Measurements from ENCODE around the gene MORN5.

- TF ChIP-seq, protein P1, sequence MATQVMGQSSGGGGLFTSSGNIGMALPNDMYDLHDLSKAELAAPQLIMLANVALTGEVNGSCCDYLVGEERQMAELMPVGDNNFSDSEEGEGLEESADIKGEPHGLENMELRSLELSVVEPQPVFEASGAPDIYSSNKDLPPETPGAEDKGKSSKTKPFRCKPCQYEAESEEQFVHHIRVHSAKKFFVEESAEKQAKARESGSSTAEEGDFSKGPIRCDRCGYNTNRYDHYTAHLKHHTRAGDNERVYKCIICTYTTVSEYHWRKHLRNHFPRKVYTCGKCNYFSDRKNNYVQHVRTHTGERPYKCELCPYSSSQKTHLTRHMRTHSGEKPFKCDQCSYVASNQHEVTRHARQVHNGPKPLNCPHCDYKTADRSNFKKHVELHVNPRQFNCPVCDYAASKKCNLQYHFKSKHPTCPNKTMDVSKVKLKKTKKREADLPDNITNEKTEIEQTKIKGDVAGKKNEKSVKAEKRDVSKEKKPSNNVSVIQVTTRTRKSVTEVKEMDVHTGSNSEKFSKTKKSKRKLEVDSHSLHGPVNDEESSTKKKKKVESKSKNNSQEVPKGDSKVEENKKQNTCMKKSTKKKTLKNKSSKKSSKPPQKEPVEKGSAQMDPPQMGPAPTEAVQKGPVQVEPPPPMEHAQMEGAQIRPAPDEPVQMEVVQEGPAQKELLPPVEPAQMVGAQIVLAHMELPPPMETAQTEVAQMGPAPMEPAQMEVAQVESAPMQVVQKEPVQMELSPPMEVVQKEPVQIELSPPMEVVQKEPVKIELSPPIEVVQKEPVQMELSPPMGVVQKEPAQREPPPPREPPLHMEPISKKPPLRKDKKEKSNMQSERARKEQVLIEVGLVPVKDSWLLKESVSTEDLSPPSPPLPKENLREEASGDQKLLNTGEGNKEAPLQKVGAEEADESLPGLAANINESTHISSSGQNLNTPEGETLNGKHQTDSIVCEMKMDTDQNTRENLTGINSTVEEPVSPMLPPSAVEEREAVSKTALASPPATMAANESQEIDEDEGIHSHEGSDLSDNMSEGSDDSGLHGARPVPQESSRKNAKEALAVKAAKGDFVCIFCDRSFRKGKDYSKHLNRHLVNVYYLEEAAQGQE (IDR thresholded peaks at IDR 0.05; ENCODE audit: borderline replicate concordance), result no peak
- no peak for TF ChIP-seq MXI1 (conservative IDR thresholded peaks at IDR 0.05; ENCODE audit: poor library complexity, severe bottlenecking)
Measured at GRCh38 chr9:122226142-122226757, 66.5 kb downstream of the MORN5 start.

Data from neural cell (in vitro differentiated cells).